ENCODE data around the gene ITPR1. TPM values are rescaled to one million over a fixed set of nuclear protein-coding genes. Genes with fewer than 3 reads are reported as not detected.

ITPR1 gene
- total and polyA plus RNA-seq, 10 of the 15 experiments (the other 5 are each of a cell fraction or from before 2014, with no cell fraction given): 12.2 to 239 (median 28.4) TPM

DNA sequence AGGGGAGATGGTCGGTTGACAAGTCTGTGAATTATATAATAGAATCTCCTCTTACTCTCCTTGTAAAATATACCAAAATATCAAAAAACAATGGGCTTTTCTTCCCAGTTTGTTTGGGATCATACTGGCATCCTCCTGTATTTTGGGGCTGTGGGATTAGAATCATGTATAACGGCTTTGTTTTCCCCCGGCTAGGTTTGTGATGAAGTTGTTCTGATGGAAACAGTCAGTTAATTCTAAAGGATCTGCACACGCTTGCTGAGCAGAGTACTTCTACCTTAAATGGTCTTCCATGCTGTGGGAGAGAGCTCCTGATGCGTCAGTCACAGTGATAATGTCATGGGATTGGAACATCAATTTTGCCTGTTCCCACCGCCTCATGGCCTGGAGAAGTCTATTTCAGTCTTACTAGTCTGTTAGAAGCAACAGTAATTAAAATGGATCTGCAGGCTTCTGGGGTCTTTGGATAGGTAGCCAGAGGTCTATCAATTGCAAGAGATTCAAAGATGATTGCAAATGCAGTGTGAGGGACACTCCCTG lies 81.3 kb downstream of the ITPR1 start:
- in situ Hi-C loops (cut with MboI) (no loop called here), intact Hi-C loops (cut with micrococcal nuclease; ENCODE audit: unreplicated experiment) (no loop called here)
- ATAC-seq: no peak
- Histone ChIP-seq H3K4me2 (ENCODE audit: control insufficient read depth, insufficient read depth) (no peak overlapping the region), H3K27ac (ENCODE audit: control insufficient read depth, insufficient read depth) (no peak overlapping the region), H3K9me3 (replicated peaks; ENCODE audit: control insufficient read depth, insufficient read depth, low read length) (no peaks in the 10 kb centered on the region), H3K27me3 (replicated peaks in 1 of 2; ENCODE audit: control insufficient read depth in 2 of 2, insufficient read depth in 2 of 2, low read length in 1 of 2) (no peaks in the 10 kb centered on the region), H3K4me3 (no peak overlapping the region), H3K79me2 (ENCODE audit: control insufficient read depth, insufficient read depth, low read length) (peaks cover 1% of the 10 kb centered on the region), H3K9ac (ENCODE audit: control insufficient read depth, insufficient read depth, low read length) (no peak overlapping the region), H3K36me3 (ENCODE audit: control insufficient read depth in 2 of 2, insufficient read depth in 2 of 2, low read length in 1 of 2) (no peaks in the 10 kb centered on the region; a peak in 1 of 4 replicates), H3K4me1 (ENCODE audit: control insufficient read depth, insufficient read depth, low read length) (no peaks in the 10 kb centered on the region; the same call in 1 of the 2 replicates), H2AFZ (ENCODE audit: control insufficient read depth, low read depth, low read length) (no peak overlapping the region), H4K20me1 (ENCODE audit: control insufficient read depth, insufficient read depth) (peaks cover 5% of the 10 kb centered on the region; the same call in 1 of the 2 replicates)
- FAIRE-seq: no peak
- ChIA-PET SMC1A (ENCODE audit: uncharacterized antibody, unreplicated experiment) (no interaction called here), POLR2A (no interaction called here), RAD21 (ENCODE audit: unreplicated experiment) (no interaction called here), CTCF (no interaction called here)
- WGBS (ENCODE audit: insufficient coverage, insufficient replicate concordance, low lambda C conversion rate, missing lambda C conversion rate): 95% methylated on average over 6 of the region's 6 CpGs
- BruUV-seq (replicated peaks): no TSS peak
- DNase-seq (ENCODE audit: low read depth, low spot score): no peak
- no peak for TF ChIP-seq BHLHE40 (IDR thresholded peaks at IDR 0.05; ENCODE audit: borderline replicate concordance in 1 of 2, low read depth in 2 of 2, low read length in 1 of 2)
- no peak for TF ChIP-seq NR2C2 (IDR thresholded peaks at IDR 0.05; ENCODE audit: borderline replicate concordance, control insufficient read depth, insufficient read length, low read depth)
- no peak for TF ChIP-seq POLR2AphosphoS5 (IDR thresholded peaks at IDR 0.05; ENCODE audit: low read length)
- TF ChIP-seq GABPA (IDR thresholded peaks at IDR 0.05; ENCODE audit: low read depth): no peak
- TF ChIP-seq RBBP5 (conservative IDR thresholded peaks at IDR 0.05): no peak
- TF ChIP-seq, protein P1, sequence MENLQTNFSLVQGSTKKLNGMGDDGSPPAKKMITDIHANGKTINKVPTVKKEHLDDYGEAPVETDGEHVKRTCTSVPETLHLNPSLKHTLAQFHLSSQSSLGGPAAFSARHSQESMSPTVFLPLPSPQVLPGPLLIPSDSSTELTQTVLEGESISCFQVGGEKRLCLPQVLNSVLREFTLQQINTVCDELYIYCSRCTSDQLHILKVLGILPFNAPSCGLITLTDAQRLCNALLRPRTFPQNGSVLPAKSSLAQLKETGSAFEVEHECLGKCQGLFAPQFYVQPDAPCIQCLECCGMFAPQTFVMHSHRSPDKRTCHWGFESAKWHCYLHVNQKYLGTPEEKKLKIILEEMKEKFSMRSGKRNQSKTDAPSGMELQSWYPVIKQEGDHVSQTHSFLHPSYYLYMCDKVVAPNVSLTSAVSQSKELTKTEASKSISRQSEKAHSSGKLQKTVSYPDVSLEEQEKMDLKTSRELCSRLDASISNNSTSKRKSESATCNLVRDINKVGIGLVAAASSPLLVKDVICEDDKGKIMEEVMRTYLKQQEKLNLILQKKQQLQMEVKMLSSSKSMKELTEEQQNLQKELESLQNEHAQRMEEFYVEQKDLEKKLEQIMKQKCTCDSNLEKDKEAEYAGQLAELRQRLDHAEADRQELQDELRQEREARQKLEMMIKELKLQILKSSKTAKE (IDR thresholded peaks at IDR 0.05; ENCODE audit: low read depth, poor library complexity, severe bottlenecking): no peak
- no peak for TF ChIP-seq EED (IDR thresholded peaks at IDR 0.05; ENCODE audit: low read depth)
- no peak for TF ChIP-seq ZNF207 (IDR thresholded peaks at IDR 0.05; ENCODE audit: borderline replicate concordance)
- TF ChIP-seq BRCA1 (IDR thresholded peaks at IDR 0.05; ENCODE audit: low read depth, low read length): no peak
- TF ChIP-seq, protein P2, sequence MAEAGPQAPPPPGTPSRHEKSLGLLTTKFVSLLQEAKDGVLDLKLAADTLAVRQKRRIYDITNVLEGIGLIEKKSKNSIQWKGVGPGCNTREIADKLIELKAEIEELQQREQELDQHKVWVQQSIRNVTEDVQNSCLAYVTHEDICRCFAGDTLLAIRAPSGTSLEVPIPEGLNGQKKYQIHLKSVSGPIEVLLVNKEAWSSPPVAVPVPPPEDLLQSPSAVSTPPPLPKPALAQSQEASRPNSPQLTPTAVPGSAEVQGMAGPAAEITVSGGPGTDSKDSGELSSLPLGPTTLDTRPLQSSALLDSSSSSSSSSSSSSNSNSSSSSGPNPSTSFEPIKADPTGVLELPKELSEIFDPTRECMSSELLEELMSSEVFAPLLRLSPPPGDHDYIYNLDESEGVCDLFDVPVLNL (IDR thresholded peaks at IDR 0.05; ENCODE audit: low read depth, low read length): no peak
- TF ChIP-seq, protein P3, sequence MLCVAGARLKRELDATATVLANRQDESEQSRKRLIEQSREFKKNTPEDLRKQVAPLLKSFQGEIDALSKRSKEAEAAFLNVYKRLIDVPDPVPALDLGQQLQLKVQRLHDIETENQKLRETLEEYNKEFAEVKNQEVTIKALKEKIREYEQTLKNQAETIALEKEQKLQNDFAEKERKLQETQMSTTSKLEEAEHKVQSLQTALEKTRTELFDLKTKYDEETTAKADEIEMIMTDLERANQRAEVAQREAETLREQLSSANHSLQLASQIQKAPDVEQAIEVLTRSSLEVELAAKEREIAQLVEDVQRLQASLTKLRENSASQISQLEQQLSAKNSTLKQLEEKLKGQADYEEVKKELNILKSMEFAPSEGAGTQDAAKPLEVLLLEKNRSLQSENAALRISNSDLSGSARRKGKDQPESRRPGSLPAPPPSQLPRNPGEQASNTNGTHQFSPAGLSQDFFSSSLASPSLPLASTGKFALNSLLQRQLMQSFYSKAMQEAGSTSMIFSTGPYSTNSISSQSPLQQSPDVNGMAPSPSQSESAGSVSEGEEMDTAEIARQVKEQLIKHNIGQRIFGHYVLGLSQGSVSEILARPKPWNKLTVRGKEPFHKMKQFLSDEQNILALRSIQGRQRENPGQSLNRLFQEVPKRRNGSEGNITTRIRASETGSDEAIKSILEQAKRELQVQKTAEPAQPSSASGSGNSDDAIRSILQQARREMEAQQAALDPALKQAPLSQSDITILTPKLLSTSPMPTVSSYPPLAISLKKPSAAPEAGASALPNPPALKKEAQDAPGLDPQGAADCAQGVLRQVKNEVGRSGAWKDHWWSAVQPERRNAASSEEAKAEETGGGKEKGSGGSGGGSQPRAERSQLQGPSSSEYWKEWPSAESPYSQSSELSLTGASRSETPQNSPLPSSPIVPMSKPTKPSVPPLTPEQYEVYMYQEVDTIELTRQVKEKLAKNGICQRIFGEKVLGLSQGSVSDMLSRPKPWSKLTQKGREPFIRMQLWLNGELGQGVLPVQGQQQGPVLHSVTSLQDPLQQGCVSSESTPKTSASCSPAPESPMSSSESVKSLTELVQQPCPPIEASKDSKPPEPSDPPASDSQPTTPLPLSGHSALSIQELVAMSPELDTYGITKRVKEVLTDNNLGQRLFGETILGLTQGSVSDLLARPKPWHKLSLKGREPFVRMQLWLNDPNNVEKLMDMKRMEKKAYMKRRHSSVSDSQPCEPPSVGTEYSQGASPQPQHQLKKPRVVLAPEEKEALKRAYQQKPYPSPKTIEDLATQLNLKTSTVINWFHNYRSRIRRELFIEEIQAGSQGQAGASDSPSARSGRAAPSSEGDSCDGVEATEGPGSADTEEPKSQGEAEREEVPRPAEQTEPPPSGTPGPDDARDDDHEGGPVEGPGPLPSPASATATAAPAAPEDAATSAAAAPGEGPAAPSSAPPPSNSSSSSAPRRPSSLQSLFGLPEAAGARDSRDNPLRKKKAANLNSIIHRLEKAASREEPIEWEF (IDR thresholded peaks at IDR 0.05; ENCODE audit: insufficient replicate concordance, low read depth, low read length): no peak
- TF ChIP-seq, protein P4, sequence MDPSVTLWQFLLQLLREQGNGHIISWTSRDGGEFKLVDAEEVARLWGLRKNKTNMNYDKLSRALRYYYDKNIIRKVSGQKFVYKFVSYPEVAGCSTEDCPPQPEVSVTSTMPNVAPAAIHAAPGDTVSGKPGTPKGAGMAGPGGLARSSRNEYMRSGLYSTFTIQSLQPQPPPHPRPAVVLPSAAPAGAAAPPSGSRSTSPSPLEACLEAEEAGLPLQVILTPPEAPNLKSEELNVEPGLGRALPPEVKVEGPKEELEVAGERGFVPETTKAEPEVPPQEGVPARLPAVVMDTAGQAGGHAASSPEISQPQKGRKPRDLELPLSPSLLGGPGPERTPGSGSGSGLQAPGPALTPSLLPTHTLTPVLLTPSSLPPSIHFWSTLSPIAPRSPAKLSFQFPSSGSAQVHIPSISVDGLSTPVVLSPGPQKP (IDR thresholded peaks at IDR 0.05; ENCODE audit: low read depth, low read length): no peak
- no peak for TF ChIP-seq RCOR1 (conservative IDR thresholded peaks at IDR 0.05; ENCODE audit: low read depth, low read length)
- no peak for TF ChIP-seq RFX5 (IDR thresholded peaks at IDR 0.05; ENCODE audit: low read depth, low read length)

Measured in GM12878 (cell line).